ENCODE data around the gene WWC1. TPM values are rescaled to one million over a fixed set of nuclear protein-coding genes. Genes with fewer than 3 reads are reported as not detected.

Gene WWC1
- total RNA-seq, 1 experiment from 2014 or later, result 190 TPM

GRCh38 chr5:168482361-168482760 is 190.9 kb downstream of the WWC1 start:
- no peaks in the 10 kb centered on the region for H3K27me3 Mint-ChIP-seq (ENCODE audit: unreplicated experiment)
- TF ChIP-seq CTCF (IDR thresholded peaks at IDR 0.05; ENCODE audit: unreplicated experiment), result no peak
- H3K4me1 Mint-ChIP-seq (ENCODE audit: low read depth, unreplicated experiment), result peaks cover 12% of the 10 kb centered on the region
- H3K27ac Mint-ChIP-seq (ENCODE audit: unreplicated experiment), result no peak overlapping the region
- DNase-seq, result no peak
- no TSS peak for BruUV-seq (replicated peaks)
- no peaks in the 10 kb centered on the region for H3K9me3 Mint-ChIP-seq (ENCODE audit: low read depth, unreplicated experiment)
- peaks cover 31% of the 10 kb centered on the region for H3K36me3 Mint-ChIP-seq (ENCODE audit: insufficient read depth, unreplicated experiment)
- H3K4me3 Mint-ChIP-seq (ENCODE audit: low read depth, unreplicated experiment), result no peak overlapping the region
- CTCF ChIA-PET, result no interaction called here
- intact Hi-C loops (cut with micrococcal nuclease; ENCODE audit: unreplicated experiment), result no loop called here

- intact Hi-C loops (cut with micrococcal nuclease; ENCODE audit: unreplicated experiment), result loop anchor here (2.0 to 5.0 kb wide), 2 partner anchors 171 to 218 kb away; no protein-coding TSS in a partner anchor
- CTCF ChIA-PET, result interaction anchor here (0.5 to 0.9 kb wide), 4 partner anchors 13 to 893 kb away, joined by 3 to 5 read pairs (median 4); no protein-coding TSS in a partner anchor
- Mint-ChIP-seq H3K27ac (ENCODE audit: unreplicated experiment) (peak within 1 kb of the TSS; percentile 95), H3K9me3 (ENCODE audit: low read depth, unreplicated experiment) (no peaks in the 10 kb centered on the region), H3K4me1 (ENCODE audit: low read depth, unreplicated experiment) (peaks cover 25% of the 10 kb centered on the region), H3K27me3 (ENCODE audit: unreplicated experiment) (no peaks in the 10 kb centered on the region), H3K36me3 (ENCODE audit: insufficient read depth, unreplicated experiment) (peaks cover 50% of the 10 kb centered on the region), H3K4me3 (ENCODE audit: low read depth, unreplicated experiment) (peak within 1 kb of the TSS; percentile 100)
- TSS peak; percentile 50 for BruUV-seq (replicated peaks)
- TF ChIP-seq CTCF (IDR thresholded peaks at IDR 0.05; ENCODE audit: unreplicated experiment), result peak; percentile 98
- DNase-seq, result peak; percentile 97
These were observed 194.9 kb downstream of the WWC1 start, which contains the start of gene RARS1 for GRCh38 chr5:168486136-168486879. RARS1 (plus strand) TSS chr5:168486471; CDS start chr5:168486499, 28 bp downstream.

- CTCF ChIA-PET, result no interaction called here
- Mint-ChIP-seq H3K27me3 (ENCODE audit: unreplicated experiment) (no peaks in the 10 kb centered on the region), H3K36me3 (ENCODE audit: insufficient read depth, unreplicated experiment) (peaks cover 77% of the 10 kb centered on the region), H3K27ac (ENCODE audit: unreplicated experiment) (no peak overlapping the region), H3K4me3 (ENCODE audit: low read depth, unreplicated experiment) (no peak overlapping the region), H3K4me1 (ENCODE audit: low read depth, unreplicated experiment) (peaks cover 25% of the 10 kb centered on the region), H3K9me3 (ENCODE audit: low read depth, unreplicated experiment) (no peaks in the 10 kb centered on the region)
- TF ChIP-seq CTCF (IDR thresholded peaks at IDR 0.05; ENCODE audit: unreplicated experiment), result no peak
- intact Hi-C loops (cut with micrococcal nuclease; ENCODE audit: unreplicated experiment), result loop anchor here (5.0 kb wide), 1 partner anchor 168 kb away; no protein-coding TSS in a partner anchor
- BruUV-seq (replicated peaks), result no TSS peak
- no peak for DNase-seq
These were observed 197.6 kb downstream of the WWC1 start for GRCh38 chr5:168489059-168489458.

GRCh38 chr5:168494057-168494555 is 202.7 kb downstream of the WWC1 start:
- H3K9me3 Mint-ChIP-seq (ENCODE audit: low read depth, unreplicated experiment), result no peaks in the 10 kb centered on the region
- intact Hi-C loops (cut with micrococcal nuclease; ENCODE audit: unreplicated experiment), result loop anchor here (5.0 kb wide), 1 partner anchor 808 kb away; the partner anchor contains the start of gene SLIT3
- BruUV-seq (replicated peaks), result no TSS peak
- CTCF ChIA-PET, result no interaction called here
- DNase-seq, result no peak
- H3K4me1 Mint-ChIP-seq (ENCODE audit: low read depth, unreplicated experiment), result peaks cover 9% of the 10 kb centered on the region
- no peak overlapping the region for H3K27ac Mint-ChIP-seq (ENCODE audit: unreplicated experiment)
- no peak for TF ChIP-seq CTCF (IDR thresholded peaks at IDR 0.05; ENCODE audit: unreplicated experiment)
- no peaks in the 10 kb centered on the region for H3K27me3 Mint-ChIP-seq (ENCODE audit: unreplicated experiment)
- peaks cover 83% of the 10 kb centered on the region for H3K36me3 Mint-ChIP-seq (ENCODE audit: insufficient read depth, unreplicated experiment)
- H3K4me3 Mint-ChIP-seq (ENCODE audit: low read depth, unreplicated experiment), result no peak overlapping the region

All from Calu3 (cell line).